Suprapubic skin (tissue), 4 donors: ENCODE results near the gene DDOST. TPM values are rescaled to one million over a fixed set of nuclear protein-coding genes. Genes with fewer than 3 reads are reported as not detected.

Source experiments
- DNase-seq, 2 donors: peaks; one replicate each; pipeline ENCODE4 v3.0.0-alpha.2; 2019; ENCODE audit warnings: low spot score in 2 of 2
- H3K27ac ChIP-seq: fragments of 200-600 bp; sonication (generic); one replicate; pipeline ENCODE4 v1.5.1; 2019
- H3K27me3 ChIP-seq: fragments of 200-600 bp; sonication (generic); one replicate; pipeline ENCODE4 v1.5.1; 2019
- H3K36me3 ChIP-seq: fragments of 200-600 bp; sonication (generic); one replicate; pipeline ENCODE4 v1.5.1; 2019
- H3K4me1 ChIP-seq: fragments of 200-600 bp; sonication (generic); one replicate; pipeline ENCODE4 v1.5.1; 2019
- H3K4me3 ChIP-seq: fragments of 200-600 bp; sonication (generic); one replicate; pipeline ENCODE4 v1.5.1; 2019; ENCODE audit warnings: mild to moderate bottlenecking
- H3K9me3 ChIP-seq: fragments of 200-600 bp; sonication (generic); one replicate; pipeline ENCODE4 v1.5.1; 2019
- CTCF ChIP-seq, 2 donors: fragments of 200-600 bp in 1 of 2; fragments of 450-650 bp in 1 of 2; sonication (generic) in 1 of 2; IDR thresholded peaks; one replicate each; pipeline ENCODE4 v1.5.1; 2016 to 2019; ENCODE audit warnings: antibody characterized with exemption in 2 of 2, mild to moderate bottlenecking in 1 of 2, moderate library complexity in 1 of 2
- EP300 ChIP-seq: sonication (generic); formaldehyde crosslinking; IDR thresholded peaks from one replicate; pipeline ENCODE4 v1.6.1; 2017; ENCODE audit warnings: antibody characterized with exemption
- POLR2A ChIP-seq, 2 donors: fragments of 450-650 bp; IDR thresholded peaks; one replicate each; pipeline ENCODE4 v1.6.1; 2017; ENCODE audit warnings: antibody characterized with exemption in 2 of 2, mild to moderate bottlenecking in 2 of 2, moderate library complexity in 2 of 2
- POLR2AphosphoS5 ChIP-seq, 3 donors: sonication (generic); formaldehyde crosslinking; IDR thresholded peaks; one replicate each; pipeline ENCODE4 v1.6.1; 2017; ENCODE audit warnings: antibody characterized with exemption in 3 of 3
- WGBS: methylation state at CpG from one replicate; pipeline ENCODE4 v1.1.5; 2018; 5-methylcytosine and 5-hydroxymethylcytosine counted together
- total RNA-seq, 4 donors: library from RNA; depleted of rRNA; stranded (reverse); fragments of >200 nt; gene quantifications; one replicate each; pipeline ENCODE4 v1.1.0, GENCODE V29; 2016

The DDOST gene
- total RNA-seq, result 100 to 1,000 TPM in 3 of 4 donors, 10 to 100 TPM in 1; 75.9 to 143 (median 125) TPM

DNA sequence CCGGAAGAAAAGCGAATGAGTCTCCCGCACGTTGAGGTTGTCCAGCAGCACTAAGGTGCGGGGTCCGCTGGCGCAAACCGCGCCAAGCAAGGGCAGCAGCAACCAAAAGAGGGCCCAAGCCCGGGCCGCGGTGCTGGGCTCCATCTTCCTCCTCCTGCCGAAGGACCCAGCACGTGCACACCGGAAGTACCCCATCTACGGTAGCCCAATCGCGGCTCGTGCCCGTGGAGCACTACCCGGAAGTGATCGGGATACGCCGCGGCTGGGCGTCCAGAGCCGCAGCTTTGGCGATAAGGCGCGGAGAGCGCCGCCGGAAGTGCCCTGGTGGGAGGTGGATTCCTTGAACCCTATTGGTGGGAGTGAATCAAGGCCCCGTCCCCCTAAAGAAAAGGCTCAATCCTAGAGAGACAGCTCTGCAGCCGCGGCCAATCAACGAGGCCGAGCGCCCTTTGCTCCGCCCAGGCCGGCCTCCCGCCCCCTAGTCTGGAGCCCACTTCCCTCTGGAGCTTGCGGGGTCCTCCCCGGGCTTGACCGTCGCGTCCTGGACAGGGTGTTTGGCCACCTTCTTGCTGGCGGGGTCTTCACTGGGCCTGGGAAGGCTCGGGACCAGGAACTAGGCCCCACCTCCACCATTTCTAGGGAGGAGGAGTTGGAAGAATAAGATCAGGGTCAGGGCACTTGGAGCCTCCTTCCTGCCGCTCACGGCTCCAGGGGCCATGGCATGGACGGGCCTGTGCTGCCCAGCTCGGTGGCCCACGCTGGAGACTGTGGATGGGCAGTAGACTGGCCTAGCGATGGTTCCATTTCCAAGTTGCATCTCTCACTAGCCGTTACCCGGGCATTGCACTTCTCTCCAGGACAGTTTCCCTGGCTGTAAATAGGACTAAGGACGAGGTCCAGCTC is at the start of gene DDOST:
TSS of gene DDOST (minus strand) at position 163 of the 903 bp plus-strand sequence. CDS start at position 144, 19 bp downstream.
- Histone ChIP-seq H3K36me3 (peaks cover 19% of the 10 kb centered on the region), H3K4me3 (peak within 1 kb of the TSS; percentile 92), H3K4me1 (peaks cover 26% of the 10 kb centered on the region), H3K27me3 (no peaks in the 10 kb centered on the region), H3K9me3 (no peaks in the 10 kb centered on the region), H3K27ac (peak within 1 kb of the TSS; percentile 71)
- WGBS, result 5% methylated on average over 21 of the region's 58 CpGs
- DNase-seq, result peak; percentile 96 to 97
- TF ChIP-seq POLR2AphosphoS5 (IDR thresholded peaks at IDR 0.05) (peak in 1 of 3 donors; percentile 81), CTCF (IDR thresholded peaks at IDR 0.05) (peak in 1 of 2 donors; percentile 56), EP300 (no peak)

DNA sequence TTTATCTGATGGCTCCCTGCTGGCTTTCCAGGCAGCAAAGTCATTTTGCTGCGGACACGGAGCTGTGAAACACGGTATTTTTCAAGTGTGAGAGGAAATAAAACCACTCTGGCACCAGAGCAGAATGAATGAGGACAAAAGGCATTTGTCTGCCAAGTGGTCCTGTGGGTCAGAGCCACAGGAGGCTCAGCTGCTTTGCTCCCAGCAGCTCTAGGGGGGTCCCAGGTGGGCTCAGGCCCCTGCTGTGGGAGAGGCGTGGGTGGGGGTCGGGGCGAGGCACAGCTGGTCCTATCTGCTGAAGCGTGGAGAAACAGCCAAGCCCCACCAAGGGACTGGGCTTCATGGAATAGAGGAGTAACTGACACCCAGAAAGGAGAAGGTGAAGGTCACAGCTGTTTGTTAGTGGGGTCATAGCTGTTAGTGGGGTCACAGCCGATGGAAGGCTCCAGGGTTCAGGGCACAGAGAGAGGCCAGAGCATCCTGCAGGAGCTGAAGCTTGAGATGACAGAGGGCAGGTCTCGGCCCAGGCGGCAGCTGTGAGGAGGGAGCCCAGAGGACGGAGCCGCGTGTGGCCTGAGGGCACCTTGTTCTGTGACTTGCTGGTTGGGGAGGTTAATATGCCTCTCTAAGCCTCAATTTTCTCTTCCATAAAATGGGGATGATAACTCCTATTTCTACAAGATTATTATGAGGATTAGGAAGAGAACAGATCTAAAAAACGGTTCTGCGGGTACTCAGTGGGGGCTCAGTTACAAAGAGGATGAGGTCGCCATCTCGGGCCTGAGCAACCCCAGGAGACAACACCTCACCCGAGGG is 49.5 kb upstream of the DDOST start:
- 73% methylated on average over 17 of the region's 18 CpGs for WGBS
- Histone ChIP-seq H3K27ac (no peak overlapping the region), H3K9me3 (no peaks in the 10 kb centered on the region), H3K36me3 (no peaks in the 10 kb centered on the region), H3K4me1 (no peaks in the 10 kb centered on the region), H3K4me3 (no peak overlapping the region), H3K27me3 (peaks cover 9% of the 10 kb centered on the region)
- no peak for DNase-seq
- TF ChIP-seq POLR2AphosphoS5 (IDR thresholded peaks at IDR 0.05) (no peak), CTCF (IDR thresholded peaks at IDR 0.05) (no peak), POLR2A (IDR thresholded peaks at IDR 0.05) (no peak), EP300 (no peak)

DNA sequence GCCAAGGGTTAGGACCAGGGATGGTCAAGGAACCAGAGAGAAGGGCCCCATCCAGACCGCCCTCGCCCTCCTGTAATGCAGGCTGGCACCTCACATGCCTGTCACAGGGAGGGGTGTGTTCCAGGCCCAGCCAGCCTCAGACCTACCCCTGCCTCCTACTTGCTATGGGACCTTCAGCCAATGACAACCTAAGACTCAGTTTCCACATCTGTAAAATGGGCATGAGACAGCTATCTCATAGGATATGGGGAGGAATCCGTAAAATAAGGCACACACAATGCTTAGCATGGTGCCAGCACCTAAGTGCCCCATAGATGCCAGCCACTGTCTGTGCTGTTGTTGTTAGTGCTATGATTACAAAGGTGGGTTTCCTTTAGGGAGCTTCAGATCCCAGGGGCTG is 48.7 kb upstream of the DDOST start:
- Histone ChIP-seq H3K9me3 (no peaks in the 10 kb centered on the region), H3K27me3 (peaks cover 1% of the 10 kb centered on the region), H3K36me3 (no peaks in the 10 kb centered on the region), H3K27ac (no peak overlapping the region), H3K4me1 (no peaks in the 10 kb centered on the region), H3K4me3 (no peak overlapping the region)
- WGBS, result 100% methylated on average over 3 of the region's 3 CpGs
- TF ChIP-seq POLR2A (IDR thresholded peaks at IDR 0.05) (no peak), CTCF (IDR thresholded peaks at IDR 0.05) (no peak), EP300 (no peak), POLR2AphosphoS5 (IDR thresholded peaks at IDR 0.05) (no peak)
- no peak for DNase-seq

GRCh38 chr1:20708891-20709290 is 47.7 kb upstream of the DDOST start:
- no peak for DNase-seq
- WGBS, result 92% methylated on average over 5 of the region's 5 CpGs

More at GRCh38 chr1:20708891-20709290, 47.7 kb upstream of the DDOST start:
- Histone ChIP-seq H3K36me3 (no peaks in the 10 kb centered on the region), H3K27ac (no peak overlapping the region), H3K4me3 (no peak overlapping the region), H3K9me3 (no peaks in the 10 kb centered on the region), H3K4me1 (no peaks in the 10 kb centered on the region), H3K27me3 (no peaks in the 10 kb centered on the region)
- TF ChIP-seq POLR2A (IDR thresholded peaks at IDR 0.05) (no peak), CTCF (IDR thresholded peaks at IDR 0.05) (no peak), EP300 (no peak), POLR2AphosphoS5 (IDR thresholded peaks at IDR 0.05) (no peak)
